DND-41 (cell line): ENCODE data around the gene HRH1.

Experiments used
- EZH2 ChIP-seq: IDR thresholded peaks from 3 replicates; pipeline ENCODE4 v1.6.1; 2012; ENCODE audit warnings: borderline replicate concordance, low read depth, mild to moderate bottlenecking, moderate library complexity, low read length, inconsistent platforms; ENCODE audit not compliant: severe bottlenecking
- TF ChIP-seq, protein P1 (sequence below): IDR thresholded peaks from 2 replicates; pipeline ENCODE4 v1.5.1; 2012; ENCODE audit warnings: borderline replicate concordance, low read length, moderate library complexity, mild to moderate bottlenecking; ENCODE audit not compliant: poor library complexity, severe bottlenecking; ENCODE audit errors: extremely low read depth

DNA sequence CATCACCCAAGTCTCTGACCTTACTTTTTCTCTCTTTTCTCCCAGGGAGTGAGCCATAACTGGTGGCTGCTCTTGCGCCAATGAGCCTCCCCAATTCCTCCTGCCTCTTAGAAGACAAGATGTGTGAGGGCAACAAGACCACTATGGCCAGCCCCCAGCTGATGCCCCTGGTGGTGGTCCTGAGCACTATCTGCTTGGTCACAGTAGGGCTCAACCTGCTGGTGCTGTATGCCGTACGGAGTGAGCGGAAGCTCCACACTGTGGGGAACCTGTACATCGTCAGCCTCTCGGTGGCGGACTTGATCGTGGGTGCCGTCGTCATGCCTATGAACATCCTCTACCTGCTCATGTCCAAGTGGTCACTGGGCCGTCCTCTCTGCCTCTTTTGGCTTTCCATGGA lies 104.7 kb downstream of the HRH1 start:
- TF ChIP-seq, protein P1, sequence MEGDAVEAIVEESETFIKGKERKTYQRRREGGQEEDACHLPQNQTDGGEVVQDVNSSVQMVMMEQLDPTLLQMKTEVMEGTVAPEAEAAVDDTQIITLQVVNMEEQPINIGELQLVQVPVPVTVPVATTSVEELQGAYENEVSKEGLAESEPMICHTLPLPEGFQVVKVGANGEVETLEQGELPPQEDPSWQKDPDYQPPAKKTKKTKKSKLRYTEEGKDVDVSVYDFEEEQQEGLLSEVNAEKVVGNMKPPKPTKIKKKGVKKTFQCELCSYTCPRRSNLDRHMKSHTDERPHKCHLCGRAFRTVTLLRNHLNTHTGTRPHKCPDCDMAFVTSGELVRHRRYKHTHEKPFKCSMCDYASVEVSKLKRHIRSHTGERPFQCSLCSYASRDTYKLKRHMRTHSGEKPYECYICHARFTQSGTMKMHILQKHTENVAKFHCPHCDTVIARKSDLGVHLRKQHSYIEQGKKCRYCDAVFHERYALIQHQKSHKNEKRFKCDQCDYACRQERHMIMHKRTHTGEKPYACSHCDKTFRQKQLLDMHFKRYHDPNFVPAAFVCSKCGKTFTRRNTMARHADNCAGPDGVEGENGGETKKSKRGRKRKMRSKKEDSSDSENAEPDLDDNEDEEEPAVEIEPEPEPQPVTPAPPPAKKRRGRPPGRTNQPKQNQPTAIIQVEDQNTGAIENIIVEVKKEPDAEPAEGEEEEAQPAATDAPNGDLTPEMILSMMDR = peak; percentile 12
- no peak for TF ChIP-seq EZH2
